ENCODE results near the gene PRSS57. TPM values are rescaled to one million over a fixed set of nuclear protein-coding genes. Genes with fewer than 3 reads are reported as not detected.
"Not testable (repeated sequence)": the region's sequence is repeated elsewhere in the genome, so short reads cannot be mapped to it uniquely, and the experiment has no call there.

The PRSS57 gene
- total RNA-seq (2014; rRNA removed; shearing (Covaris generic)), result not detected in 2 replicates

DNA sequence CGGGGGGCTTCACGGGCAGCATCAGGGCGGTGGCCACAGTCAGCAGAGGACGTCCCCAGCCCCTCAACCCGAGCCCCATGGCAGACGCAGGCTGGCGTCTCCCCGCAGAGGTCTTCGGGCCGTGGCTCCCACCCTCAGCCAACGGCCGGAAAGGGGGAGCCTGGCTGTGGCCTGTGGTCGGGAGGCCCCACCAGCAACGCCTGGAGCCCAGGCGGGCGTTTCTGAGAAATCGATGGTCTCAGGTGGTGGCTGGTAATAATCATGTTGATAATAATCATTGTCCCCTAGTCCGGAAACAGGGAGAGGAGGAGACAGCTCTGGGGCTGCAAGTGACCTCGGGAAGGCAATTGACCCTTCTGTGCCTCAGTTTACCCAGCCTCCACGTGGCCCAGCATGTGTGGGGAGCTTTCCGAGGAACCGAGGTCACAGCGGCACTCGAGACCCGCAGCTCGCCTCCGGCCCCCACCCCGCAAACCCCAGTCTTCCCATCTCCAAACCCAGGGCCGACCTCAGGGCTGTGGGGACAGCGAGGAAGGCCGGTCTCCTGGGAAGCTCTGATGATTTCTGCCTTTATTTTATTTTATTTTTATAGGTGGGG is at the start of gene PRSS57:
TSS of gene PRSS57 (minus strand) at position 101 of the 598 bp plus-strand sequence. CDS start at position 79, 22 bp downstream.
- no peak for DNase-seq (ENCODE audit: low spot score)

DNA sequence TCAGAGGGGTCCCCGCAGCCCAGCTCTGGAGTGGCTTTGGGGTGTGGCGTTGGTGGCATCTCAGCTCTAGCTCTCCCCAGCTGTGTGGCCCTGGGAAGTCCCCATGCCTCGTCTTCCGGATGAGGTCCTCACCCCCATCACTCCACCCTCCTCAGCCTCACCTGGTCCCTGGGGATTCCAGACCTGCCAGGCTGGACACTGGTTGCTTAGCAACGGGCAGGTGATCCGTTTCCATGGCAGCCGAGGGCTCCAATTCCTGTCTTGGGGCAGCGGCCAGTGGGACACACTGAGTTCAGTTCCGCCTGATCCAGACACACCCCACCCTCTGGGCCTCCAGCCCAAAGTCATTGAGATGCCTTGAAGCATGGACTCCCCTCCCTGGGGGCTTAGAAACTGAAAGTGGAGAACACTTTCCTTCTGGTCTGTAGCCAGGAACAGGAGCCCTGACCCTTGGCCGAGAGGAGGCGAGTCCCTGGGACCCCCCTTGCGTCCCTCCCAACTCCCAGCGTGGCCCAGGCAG is 48.0 kb upstream of the PRSS57 start:
- no peak for DNase-seq (ENCODE audit: low spot score)

DNA sequence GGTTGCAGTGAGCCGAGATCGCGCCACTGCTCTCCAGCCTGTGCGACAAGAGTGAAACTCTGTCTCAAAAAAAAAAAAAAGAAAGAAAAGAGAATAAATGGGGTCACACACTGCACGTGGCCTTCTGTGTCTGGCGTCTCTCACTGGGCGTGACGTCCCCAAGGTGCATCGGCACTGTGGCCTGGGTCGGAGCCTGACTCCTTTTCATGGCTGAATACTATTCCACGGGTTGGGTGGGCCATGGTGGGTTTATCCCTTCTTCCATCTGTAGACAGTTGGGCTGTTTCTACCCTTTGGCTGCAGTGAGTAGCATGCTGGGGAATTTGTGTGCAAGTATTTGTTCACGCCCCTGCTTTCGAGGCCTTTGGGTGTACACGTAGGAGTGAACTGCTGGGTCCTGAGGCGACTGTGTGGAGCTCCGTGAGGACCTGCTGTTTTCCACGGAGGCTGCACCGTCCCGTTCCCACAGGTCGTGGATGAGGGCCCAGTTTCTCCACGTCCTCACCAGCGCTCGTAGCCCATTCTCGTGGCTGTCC is 47.4 kb upstream of the PRSS57 start:
- DNase-seq (ENCODE audit: low spot score), result no peak

DNA sequence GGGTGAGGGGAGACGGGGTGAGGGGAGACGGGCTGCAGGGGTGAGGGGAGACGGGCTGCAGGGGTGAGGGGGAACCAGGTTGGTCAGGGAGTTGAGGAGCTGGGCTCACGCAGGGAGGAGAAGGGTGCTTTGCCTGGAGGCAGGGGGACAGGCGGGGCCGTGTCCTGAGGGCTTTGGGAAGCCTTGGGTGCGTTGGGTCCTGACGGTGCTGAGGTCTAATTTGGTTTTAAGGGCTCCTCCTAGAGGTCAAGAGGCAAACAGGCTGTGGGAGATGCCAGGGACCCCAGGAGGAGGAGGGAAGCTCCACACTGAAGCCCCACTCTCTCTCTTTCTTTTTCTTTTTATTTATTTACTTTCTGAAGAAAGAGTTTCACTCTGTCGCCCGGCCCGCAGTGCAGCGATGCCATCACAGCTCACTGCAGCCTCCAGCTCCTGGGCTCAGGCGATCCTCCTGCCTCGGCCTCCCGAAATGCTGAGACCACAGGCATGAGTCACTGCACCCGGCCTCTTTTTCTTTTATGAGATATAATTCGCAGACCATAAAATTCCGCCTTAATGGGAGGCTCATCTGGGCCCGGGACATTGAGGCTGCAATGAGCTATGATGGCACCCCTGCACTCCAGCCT is 46.4 kb upstream of the PRSS57 start:
- DNase-seq (ENCODE audit: low spot score), result no peak

DNA sequence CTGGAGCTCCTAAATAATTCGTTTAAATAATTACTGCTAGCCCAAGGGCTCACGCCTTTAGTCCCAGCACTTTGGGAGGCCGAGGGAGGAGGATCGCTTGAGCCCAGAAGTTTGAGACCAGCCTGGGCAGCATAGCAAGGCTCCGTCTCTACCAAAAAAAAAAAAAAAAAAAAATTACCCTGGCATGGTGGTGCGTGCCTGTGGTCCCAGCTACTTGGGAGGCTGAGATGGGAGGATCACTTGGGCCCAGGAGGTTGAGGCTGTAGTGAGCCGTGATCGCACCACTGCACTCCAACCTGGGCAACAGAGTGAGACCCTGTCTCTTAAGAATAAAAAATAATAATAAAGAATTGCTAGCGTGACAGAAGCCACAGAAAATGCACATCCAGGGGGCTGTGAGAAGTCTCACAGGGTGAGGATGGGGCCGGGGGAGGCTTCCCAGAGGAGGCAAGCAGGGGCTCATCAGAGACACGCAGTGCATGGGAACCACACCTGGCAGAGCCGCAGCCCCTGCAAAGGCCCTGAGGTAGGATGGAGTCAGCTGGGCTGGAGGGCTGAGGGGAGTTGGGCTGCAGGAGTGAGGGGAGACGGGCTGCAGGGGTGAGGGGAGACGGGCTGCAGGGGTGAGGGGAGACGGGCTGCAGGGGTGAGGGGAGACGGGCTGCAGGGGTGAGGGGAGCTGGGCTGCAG is 45.7 kb upstream of the PRSS57 start:
- DNase-seq (ENCODE audit: low spot score), result not testable (repeated sequence)

DNA sequence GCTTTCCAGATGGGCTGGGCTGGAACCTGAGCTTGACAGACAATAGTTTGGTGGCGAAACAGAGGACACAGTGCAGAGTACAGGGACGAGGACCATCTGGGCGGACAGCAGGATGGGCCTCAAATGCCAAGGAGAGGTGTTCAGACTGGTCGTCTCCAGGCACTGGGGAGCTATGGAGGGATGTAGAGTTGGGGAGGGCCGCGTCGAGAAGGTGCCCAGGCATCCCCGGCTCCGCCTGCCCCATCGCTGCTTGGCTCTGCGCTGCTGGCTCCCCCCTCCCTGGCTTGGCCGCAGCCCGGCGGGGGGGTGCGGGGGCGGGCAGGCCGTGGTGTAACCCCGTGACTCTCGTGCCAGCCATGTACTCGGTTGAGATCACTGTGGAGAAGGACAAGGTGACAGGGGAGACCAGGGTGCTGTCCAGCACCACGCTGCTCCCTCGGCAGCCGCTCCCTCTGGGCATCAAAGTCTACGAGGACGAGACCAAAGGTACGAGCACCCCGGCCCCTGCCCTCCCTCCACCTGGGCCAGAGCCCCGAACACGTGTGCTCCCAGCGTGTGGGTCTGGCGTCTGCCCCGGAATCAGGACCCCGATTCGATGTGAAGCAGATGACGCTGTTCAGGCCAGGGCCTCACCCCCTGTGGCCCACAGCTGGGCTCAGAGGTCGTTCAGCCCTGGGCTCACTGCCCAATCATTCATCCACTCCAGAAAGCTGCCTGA is 44.9 kb upstream of the PRSS57 start:
- DNase-seq (ENCODE audit: low spot score), result no peak

DNA sequence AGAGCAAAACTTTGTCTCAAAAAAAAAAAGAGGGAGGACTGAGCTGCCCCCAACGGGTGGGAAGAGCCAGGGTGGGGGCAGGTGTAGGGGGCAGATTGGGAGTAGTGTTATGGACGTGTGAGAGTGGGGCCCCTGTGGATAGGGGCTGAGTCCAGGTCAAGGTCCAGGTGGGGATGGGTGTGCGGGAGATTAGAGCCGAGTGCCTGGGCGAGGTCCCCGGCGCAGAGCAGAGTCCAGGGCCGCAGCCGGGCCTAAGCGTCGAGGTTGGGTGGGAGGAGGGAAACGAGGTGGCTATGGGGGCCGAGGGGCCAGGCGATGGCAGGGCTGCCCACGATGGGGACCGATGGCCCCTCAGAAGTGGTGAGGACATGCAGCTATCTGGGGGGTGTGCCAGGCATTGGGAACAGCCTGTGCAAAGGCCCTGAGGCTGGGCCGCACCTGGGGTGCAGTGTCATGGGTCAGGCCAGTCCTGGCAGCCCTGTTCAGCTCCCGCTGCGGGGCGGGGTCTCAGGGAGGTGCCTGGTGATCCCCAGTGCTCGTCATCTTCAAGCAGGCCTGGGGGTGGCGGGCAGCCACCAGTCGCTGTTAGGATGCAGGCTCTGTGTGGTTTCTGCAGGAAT is 43.4 kb upstream of the PRSS57 start:
- no peak for DNase-seq (ENCODE audit: low spot score)

DNA sequence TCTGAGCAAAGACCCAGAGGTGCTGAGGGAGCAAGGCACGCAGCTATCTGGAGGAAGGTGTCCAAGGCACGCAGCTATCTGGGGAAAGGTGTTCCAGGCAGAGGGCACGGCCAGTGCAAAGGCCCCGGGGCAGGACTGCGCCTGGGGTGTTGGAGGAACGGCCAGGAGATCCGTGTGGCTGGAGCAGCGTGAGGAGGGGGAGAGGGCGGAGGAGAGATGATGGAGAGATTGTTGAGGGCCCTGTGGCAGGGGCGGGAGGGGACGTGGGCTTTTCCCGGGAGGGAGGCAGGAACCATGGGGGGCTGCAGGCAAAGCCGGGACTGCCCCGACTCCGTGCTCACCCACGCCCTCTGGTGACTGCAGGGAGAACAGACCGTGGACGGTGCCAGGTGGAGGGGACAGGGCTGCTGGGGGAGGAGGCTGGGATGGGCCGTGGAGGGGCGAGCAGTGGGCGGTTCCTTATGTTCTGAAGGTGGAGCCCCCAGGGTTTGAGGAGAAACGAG is 42.4 kb upstream of the PRSS57 start:
- peak; percentile 40 for DNase-seq (ENCODE audit: low spot score)

DNA sequence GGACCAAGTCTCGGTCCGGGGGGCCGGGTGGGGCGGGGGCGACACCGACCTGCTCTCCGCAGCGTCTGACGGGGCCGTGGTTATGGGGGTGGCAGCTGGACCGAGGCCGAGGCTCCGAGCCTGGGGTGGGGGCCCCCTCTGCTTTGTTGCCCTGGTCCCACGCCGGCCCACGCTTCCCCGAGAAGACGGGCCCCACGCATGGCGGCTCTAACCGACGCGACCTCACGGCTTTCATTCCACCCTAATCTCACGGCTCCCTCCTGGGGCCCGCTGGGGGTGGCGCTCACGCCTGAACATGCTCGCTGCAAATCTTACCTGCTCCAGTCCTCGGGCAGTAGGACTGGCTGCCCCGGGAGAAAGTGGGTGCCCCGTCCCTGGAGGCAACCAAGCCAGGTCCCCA is 40.9 kb upstream of the PRSS57 start:
- DNase-seq (ENCODE audit: low spot score), result no peak

DNA sequence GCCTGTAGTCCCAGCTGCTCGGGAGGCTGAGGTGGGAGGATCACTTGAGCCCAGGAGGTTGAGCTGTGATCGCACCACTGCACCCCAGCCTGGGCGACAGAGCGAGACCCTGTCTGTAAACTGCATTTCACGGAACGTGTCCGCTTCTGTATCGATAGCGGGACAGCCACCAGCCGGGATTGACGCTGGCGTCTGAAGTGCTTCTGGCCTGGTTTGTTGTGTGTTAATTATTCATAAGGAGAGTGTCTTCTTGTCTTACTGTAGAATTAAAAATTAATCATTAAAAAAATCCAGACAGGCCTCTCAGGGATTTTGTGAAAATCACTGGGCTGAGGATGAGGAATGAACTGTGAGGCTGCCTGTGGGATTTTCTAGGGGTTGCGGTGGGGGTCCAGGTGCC is 39.5 kb upstream of the PRSS57 start:
- DNase-seq (ENCODE audit: low spot score), result no peak

DNA sequence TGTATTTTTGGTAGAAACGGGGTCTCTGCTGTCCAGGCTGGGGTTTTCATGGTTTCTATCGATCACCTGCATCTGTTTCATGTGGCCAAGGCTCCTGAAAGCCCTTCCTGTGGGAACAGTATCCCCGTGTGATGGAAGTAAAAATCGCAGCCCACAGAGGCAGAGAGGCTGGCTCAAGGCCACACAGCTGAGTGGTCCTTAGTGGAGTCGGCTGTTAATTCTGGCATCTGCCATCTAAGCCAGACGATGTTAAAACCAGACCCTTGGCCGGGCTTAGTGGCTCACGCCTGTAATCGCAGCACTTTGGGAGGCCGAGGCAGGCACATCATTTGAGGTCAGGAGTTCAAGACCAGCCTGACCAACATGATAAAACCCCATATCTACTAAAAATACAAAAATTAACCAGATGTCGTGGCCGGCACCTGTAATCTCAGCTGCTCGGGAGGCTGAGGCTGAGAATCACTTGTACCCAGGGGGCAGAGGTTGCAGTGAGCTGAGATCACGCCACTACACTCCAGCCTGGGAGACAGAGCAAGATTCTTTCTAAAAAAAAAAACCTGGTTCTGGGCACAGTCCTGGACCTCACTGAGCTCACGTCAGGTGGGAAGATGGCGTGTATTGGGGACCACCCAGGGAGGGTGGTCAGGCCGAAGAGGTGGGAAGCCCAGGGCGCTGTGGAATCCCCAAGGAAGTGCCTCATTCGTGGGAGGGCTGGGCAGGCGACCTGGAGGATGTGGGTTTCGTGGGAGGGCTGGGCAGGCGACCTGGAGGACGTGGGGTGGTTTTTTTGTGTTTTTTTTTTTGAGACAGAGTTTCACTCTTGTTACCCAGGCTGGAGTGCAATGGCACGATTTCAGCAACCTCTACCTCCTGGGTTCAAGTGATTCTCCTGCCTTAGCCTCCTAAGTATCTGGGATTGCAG is 37.2 kb upstream of the PRSS57 start:
- DNase-seq (ENCODE audit: low spot score), result no peak

DNA sequence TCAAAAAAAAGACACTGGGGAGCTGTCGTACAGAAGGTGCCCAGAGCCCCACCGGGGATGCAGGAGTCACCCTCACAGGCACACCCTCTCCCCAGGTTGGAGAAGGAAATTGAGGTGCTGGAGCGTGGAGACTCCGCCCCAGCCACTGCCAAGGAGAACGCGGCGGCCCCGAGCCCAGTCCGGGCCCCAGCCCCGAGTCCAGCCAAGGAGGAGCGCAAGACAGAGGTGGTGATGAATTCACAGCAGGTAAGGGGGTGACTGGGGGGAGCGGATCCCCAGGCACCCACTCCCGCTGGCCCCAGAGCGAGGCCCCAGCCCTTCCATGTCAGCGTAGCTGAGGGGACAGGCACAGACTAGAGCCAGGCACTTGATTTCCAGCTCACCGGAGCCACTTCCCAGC is 35.7 kb upstream of the PRSS57 start:
- no peak for DNase-seq (ENCODE audit: low spot score)

DNA sequence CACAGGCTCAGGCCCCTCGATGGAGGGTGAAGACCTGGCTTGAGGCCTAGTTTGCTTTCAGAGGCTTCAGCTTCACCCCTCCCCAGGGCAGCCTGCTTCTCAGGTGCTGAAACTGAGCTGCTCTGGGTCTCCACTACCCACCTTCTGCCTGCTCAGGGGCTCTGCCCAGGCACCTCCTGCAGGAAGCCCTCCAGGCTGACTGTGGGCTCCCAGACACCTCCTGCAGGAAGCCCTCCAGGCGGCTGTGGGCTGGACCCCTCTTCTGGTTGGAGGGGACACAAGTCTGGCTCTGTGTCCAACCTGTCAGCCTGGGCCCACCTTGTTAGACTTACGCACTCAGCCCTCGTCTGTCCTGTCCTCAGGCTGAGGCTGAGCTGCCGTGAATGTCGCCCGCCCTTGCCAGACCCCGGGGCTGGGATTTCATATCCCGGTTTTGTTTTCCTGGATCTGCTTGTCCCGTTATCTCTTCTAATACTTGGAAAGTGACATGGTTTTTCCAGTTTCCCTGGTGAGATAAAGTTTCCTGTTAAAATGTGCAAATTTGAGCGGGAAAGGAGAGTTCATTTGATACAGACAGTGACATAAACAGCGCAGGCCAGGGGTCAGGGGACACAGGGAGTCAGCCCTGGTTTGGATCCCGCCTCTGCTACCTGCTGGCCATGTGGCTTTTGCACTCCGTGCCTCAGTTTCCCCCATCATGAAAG is 34.9 kb upstream of the PRSS57 start:
- no peak for DNase-seq (ENCODE audit: low spot score)

DNA sequence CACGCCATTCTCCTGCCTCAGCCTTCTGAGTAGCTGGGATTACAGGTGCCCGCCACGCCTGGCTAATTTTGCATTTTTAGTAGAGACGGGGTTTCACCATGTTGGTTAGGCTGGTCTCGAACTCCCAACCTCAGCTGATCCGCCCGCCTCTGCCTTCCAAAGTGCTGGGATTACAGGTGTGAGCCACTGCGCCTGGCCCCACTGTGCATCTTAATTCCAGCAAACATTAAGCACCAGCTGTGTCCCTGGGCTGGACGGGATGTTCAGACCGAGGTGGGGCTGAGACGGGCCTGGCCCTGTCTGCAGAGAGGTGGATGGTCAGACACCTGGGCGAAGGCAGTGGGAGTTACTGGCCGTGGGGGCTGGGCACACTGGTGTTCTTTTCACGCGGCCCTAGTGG is 34.3 kb upstream of the PRSS57 start:
- not testable (repeated sequence) for DNase-seq (ENCODE audit: low spot score)

DNA sequence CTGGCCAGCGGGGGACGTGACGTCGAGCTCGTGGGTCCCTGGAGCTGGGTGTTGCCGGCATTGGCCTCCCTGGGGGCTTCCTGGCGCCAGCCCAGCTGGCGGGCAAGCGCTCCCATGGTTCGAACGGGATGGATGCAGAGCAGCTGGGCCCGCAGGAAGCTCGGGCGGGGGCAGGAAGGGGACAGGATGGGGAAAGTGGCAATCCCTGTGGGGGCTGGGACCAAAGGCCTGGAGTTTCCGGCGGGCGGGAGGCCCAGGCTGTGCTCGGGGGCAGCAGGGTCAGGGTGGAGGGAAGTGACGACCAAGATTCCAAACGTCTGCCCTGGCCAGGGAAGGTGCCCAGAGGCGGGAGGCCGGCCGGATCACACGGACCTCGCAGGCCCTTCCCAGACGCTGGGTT is 32.8 kb upstream of the PRSS57 start:
- no peak for DNase-seq (ENCODE audit: low spot score)

DNA sequence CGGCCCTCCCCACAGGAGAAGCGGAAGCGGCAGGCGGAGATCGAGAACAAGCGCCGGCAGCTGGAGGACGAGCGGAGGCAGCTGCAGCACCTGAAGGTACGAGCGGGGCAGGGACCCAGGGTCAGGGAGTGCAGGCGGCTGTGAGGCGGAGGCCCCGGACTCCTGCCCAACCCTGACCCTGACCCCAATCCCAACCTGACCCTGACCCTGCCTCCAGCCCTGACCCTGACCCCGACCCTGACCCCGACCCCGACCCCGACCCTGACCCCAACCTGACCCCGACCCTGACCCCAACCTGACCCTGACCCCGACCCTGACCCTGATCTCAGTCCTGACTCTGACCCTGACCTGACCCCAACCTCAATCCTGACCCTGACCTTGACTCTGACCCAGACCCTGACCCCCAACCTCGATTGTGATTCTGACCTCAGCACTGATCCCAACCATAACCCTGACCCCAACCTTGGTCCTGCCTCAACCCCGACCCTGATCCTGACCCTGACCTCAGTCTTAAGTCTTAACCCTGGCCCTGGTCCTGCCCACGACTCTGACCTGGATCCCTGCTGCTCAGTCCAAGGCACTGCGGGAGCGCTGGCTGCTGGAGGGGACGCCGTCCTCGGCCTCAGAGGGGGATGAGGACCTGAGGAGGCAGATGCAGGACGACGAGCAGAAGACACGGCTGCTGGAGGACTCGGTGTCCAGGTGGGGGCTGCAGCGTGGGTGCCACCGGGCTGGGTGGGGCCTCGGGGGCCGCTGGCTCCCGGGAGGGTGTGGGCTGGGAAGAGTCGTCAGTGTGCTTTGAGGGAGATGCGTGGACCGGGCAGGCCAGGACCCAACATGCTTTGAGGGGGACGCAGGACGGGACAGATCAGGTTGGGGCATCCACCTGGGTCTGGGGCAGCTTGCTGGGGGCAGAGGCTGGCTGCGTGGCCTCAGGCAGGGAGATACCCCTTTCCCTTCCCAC is 32.0 kb upstream of the PRSS57 start:
- no peak for DNase-seq (ENCODE audit: low spot score)

DNA sequence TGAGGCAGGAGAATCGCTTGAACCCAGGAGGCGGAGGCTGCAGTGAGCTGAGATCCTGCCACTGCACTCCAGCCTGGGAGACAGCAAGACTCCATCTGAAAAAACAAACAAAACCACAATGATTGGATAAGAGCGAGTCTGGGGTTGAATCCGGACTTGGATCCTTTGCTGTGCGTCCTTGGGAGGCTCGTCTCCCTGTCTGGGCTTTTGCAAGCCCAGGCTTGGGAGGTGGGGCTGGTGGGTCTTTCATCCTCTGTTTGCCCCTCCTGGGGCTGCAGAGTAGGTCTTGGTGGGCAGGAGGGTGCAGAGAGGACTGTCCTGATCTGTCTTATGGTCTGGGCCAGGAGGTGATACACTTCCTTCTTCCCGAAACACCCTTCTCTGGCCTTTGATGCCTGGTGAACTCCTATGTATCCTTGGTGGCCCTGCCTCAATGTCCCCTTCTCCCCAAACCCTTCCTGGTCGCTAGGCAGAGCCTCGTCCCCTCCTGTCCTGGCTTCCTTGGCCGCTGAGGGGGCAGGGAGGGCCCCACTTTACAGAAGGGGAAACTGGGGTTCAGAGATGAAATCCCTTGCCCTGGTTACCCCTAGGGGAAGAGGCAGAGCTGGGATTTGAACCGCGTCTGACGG is 30.3 kb upstream of the PRSS57 start:
- no peak for DNase-seq (ENCODE audit: low spot score)

DNA sequence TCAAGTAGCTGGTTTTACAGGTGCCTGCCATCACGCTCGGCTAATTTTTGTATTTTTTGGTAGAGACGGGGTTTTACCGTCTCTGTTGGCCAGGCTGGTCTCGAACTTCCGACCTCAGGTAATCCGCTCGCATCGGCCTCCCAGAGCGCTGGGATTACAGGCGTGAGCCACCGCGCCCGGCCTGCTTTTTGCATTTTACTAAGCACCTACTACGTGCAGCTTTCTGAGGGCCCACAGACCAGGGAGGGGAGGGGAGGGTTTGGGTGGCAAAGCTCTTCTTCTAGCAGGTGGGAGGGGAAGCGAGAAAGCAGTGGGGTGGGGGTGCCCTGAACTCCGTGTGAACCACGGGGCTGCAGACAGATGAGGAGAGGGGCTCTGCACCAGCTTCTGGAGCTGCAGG is 28.5 kb upstream of the PRSS57 start:
- DNase-seq (ENCODE audit: low spot score), result no peak

Data from H4 (cell line).